Type B pancreatic cell (in vitro differentiated cells): ENCODE results near the gene GNAI1. TPM values are rescaled to one million over a fixed set of nuclear protein-coding genes. Genes with fewer than 3 reads are reported as not detected.

Source experiments
- DNase-seq: peaks from one replicate; pipeline ENCODE4 v3.0.0; 2021; ENCODE audit warnings: mixed read lengths; ENCODE audit not compliant: unreplicated experiment; ENCODE audit errors: extremely low spot score
- H3K27ac Mint-ChIP-seq: 2 replicates; pipeline ENCODE4 v1.8.0; 2021; ENCODE audit warnings: mild to moderate bottlenecking, mixed read lengths
- H3K27me3 Mint-ChIP-seq: 2 replicates; pipeline ENCODE4 v1.8.0; 2021; ENCODE audit warnings: mixed read lengths
- H3K36me3 Mint-ChIP-seq: 2 replicates; pipeline ENCODE4 v1.8.0; 2021; ENCODE audit warnings: mixed read lengths
- H3K4me1 Mint-ChIP-seq: one replicate; pipeline ENCODE4 v1.8.0; 2021; ENCODE audit warnings: mixed read lengths; ENCODE audit not compliant: unreplicated experiment
- H3K4me3 Mint-ChIP-seq: 2 replicates; pipeline ENCODE4 v1.8.0; 2021; ENCODE audit warnings: mild to moderate bottlenecking, mixed read lengths
- H3K9me3 Mint-ChIP-seq: 2 replicates; pipeline ENCODE4 v1.8.0; 2021; ENCODE audit warnings: mixed read lengths
- CTCF ChIP-seq: fragments of 200-600 bp; sonication (generic); conservative IDR thresholded peaks from 2 replicates; pipeline ENCODE4 v1.5.0; 2021; ENCODE audit warnings: antibody characterized with exemption, mild to moderate bottlenecking
- total RNA-seq: library from RNA; stranded (reverse); gene quantifications from 2 replicates; pipeline ENCODE4 v1.2.1, GENCODE V29; 2021; ENCODE audit warnings: low replicate concordance

Gene GNAI1
- total RNA-seq, 1 donor from 2014 or later = 39.2 TPM

- Mint-ChIP-seq H3K27ac (no peak overlapping the region), H3K27me3 (peaks cover 8% of the 10 kb centered on the region), H3K9me3 (no peaks in the 10 kb centered on the region), H3K4me1 (peaks cover 20% of the 10 kb centered on the region), H3K4me3 (no peak overlapping the region), H3K36me3 (no peaks in the 10 kb centered on the region)
- TF ChIP-seq CTCF = no peak
- DNase-seq = no peak
These were observed 2.0 kb upstream of the GNAI1 start for GRCh38 chr7:80132594-80132993.

DNA sequence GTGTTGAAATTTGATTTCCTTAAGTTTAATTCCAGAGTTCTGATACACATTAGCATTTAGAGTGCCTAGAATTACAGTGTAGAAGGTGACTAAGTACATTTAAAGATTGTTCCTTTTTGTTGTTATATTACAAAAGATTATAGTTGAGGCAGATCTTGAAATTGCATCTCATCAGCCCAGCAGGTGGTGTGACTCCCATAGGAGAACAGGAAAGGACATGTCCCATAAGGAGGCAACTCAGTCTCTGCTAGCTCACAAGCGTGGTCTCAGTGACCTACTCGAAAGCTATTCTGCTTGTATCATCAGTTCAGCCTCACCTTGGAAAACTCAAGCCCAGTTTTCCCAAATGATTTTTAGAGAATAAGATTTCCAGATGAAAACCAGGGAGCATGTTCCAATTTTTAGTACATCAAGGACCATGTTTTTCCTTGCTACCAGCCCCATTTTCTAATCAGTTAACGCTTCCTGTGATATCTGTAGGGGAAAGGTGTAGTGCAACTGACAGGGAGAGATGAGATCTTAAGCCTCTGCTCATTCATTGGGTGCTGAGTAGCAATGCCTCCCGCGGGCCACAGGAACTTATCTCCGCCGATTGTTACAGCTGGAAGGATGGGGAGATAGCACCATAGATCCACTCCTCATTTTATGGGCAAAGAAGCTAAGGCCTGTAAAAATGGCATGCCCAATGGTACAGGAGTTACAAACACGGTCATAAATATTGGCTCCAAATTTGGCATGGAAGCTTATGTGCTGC lies 1.1 kb upstream of the GNAI1 start:
- no peak for TF ChIP-seq CTCF
- Mint-ChIP-seq H3K27me3 (peaks cover 10% of the 10 kb centered on the region), H3K36me3 (no peaks in the 10 kb centered on the region), H3K4me3 (peak overlapping the region; percentile 89), H3K9me3 (no peaks in the 10 kb centered on the region), H3K4me1 (peaks cover 22% of the 10 kb centered on the region), H3K27ac (peak overlapping the region; percentile 69)
- no peak for DNase-seq

DNA sequence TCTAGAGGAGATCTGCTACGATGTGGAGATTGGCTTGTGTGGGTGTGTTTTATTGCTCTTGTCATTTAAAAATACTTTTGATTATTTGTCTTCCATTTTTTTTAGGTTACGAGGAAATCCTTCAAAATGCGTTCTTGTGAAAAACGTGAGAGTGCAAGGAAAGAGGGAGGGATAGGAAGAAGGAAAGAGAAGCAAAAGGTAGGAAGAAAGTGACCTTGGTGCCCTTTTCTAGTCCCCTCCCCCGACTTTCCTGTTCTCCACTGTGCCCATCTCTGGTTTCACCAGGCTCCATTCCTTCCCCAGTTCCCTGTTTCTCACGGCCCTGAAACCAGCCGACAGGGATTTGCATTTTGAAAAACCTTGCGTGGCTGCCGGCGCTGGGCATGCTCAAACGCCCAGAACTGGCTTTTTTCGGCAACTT lies 506 bp upstream of the GNAI1 start:
- Mint-ChIP-seq H3K9me3 (no peaks in the 10 kb centered on the region), H3K27me3 (peaks cover 10% of the 10 kb centered on the region), H3K4me1 (peaks cover 28% of the 10 kb centered on the region), H3K36me3 (no peaks in the 10 kb centered on the region), H3K27ac (peak overlapping the region; percentile 69), H3K4me3 (peak overlapping the region; percentile 89)
- DNase-seq = no peak
- no peak for TF ChIP-seq CTCF

- H3K4me3 Mint-ChIP-seq = peak overlapping the region; percentile 89
- H3K4me1 Mint-ChIP-seq = peaks cover 31% of the 10 kb centered on the region
- DNase-seq = no peak
These were observed 876 bp downstream of the GNAI1 start for GRCh38 chr7:80135309-80136104.

More at GRCh38 chr7:80135309-80136104, 876 bp downstream of the GNAI1 start:
- Mint-ChIP-seq H3K9me3 (no peaks in the 10 kb centered on the region), H3K27me3 (peaks cover 10% of the 10 kb centered on the region), H3K36me3 (no peaks in the 10 kb centered on the region), H3K27ac (peak overlapping the region; percentile 87)
- no peak for TF ChIP-seq CTCF
